IPS-18a (cell line): Measurements from ENCODE around the gene U2AF1L4.

Experiments used
- H3K27ac ChIP-seq: one replicate; pipeline ENCODE4 v1.5.1; 2013; ENCODE audit warnings: low read length
- H3K27me3 ChIP-seq: one replicate; pipeline ENCODE4 v1.6.1; 2013; ENCODE audit warnings: mild to moderate bottlenecking, low read length; ENCODE audit not compliant: control insufficient read depth, insufficient read depth
- H3K36me3 ChIP-seq: one replicate; pipeline ENCODE4 v1.6.1; 2013; ENCODE audit warnings: low read depth, low read length; ENCODE audit not compliant: control insufficient read depth
- H3K4me1 ChIP-seq: one replicate; pipeline ENCODE4 v1.6.1; 2013; ENCODE audit warnings: low read depth, low read length; ENCODE audit not compliant: control insufficient read depth
- H3K4me3 ChIP-seq: one replicate; pipeline ENCODE4 v1.5.1; 2013; ENCODE audit warnings: low read length
- H3K9ac ChIP-seq: one replicate; pipeline ENCODE4 v1.6.1; 2013; ENCODE audit warnings: mild to moderate bottlenecking, low read length, moderate library complexity
- H3K9me3 ChIP-seq: one replicate; pipeline ENCODE4 v1.6.1; 2013; ENCODE audit warnings: low read depth, low read length; ENCODE audit not compliant: control insufficient read depth

The U2AF1L4 gene

DNA sequence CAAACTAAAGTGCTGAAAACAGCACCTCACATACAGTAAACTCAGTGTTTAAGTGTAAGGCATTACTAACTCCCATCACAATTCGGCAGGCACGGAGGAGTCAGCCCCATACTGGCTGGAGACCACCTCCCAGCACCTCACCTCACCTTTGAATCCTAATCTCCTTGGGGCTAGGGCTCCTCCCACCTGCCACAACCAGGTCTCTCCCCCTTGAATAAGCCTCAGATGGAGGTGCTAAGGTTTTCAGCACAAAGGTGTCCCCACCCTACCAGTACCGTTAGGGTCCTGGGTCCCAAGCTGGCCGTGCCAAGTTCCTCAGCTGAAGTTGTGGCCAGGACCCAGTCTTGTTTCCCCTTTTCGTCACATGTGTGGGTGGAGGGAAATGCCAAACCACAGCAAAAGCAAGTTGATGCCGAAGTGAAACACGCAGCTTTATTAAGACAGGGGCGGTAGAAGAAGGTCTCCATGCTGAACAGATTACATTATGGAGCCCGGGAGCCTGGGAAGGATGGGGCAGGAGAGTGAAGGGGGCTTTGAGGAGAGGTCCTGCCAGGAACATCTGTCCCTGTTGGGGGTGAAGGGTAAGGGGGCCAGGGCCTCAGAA, 3.0 kb downstream of the U2AF1L4 start, which contains the start of gene IGFLR1:
Gene IGFLR1, minus strand, starts transcription at position 332 of the 604 bp plus-strand sequence. CDS start 1,272 bp downstream, outside the sequence.
- peaks cover 5% of the 10 kb centered on the region for H3K4me1 ChIP-seq
- H3K4me3 ChIP-seq, result peak within 1 kb of the TSS; percentile 58
- no peak within 1 kb of the TSS for H3K27ac ChIP-seq
- H3K27me3 ChIP-seq, result no peaks in the 10 kb centered on the region
- no peaks in the 10 kb centered on the region for H3K9me3 ChIP-seq
- peaks cover 15% of the 10 kb centered on the region for H3K36me3 ChIP-seq
- H3K9ac ChIP-seq, result peak within 1 kb of the TSS; percentile 50

DNA sequence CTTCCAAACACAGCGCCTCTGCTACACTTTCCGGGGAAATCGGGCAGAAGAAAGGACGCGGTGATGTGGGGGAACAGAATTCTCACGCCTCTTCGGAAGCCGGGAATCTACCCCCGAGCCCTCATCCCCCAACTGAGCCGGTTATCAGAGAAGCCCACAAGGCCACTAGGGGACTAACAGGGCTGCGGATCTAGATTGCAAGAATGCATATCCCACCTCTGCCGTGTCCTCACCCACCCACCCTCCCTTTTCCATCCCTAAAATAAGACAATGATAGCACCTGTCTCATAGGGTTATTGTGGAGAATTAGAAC, 4.1 kb downstream of the U2AF1L4 start:
- H3K36me3 ChIP-seq, result peaks cover 22% of the 10 kb centered on the region
- H3K9ac ChIP-seq, result peak overlapping the region; percentile 50
- peak overlapping the region; percentile 81 for H3K27ac ChIP-seq
- H3K27me3 ChIP-seq, result no peaks in the 10 kb centered on the region
- peaks cover 5% of the 10 kb centered on the region for H3K4me1 ChIP-seq
- H3K9me3 ChIP-seq, result no peaks in the 10 kb centered on the region
- peak overlapping the region; percentile 58 for H3K4me3 ChIP-seq

DNA sequence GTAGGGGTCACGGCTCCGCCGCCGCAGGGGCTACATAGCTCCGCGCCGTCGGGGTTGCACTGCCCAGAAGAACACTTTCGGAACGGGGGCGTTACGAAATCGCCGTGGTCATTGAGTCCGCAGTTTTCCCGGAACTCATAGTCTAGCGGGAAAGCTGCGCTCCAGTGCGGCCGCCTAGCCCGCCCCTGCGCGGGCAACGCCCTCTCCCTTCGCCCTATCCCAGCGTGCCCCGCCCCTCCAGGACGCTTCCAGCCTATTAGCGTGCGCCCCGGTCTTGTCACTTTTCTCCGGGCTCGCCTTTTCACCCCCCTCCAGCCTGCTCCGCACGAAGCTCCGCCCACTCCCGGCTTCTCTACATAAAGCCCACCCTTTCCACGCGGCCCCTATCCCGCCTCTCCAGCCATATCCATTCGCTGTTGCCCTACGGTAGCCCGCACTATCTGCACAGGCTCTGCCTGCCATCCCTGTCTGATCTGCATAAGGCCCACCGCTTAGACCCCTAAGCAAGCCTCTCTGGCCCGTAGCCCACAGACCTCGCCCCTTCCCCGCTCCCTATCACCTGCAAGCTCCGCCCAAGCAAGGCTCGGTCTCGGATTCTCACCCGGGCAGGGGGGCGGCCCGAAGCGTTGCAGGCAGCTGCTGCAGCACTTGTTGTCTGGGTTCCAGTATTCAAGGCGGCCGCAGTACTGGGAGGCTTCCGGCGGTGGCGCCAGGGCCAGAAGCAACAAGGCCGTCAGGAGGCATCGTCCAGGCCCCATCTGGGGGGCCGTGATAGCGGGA, 4.6 kb downstream of the U2AF1L4 start:
- Histone ChIP-seq H3K9ac (peak overlapping the region; percentile 50), H3K27ac (peak overlapping the region; percentile 81), H3K27me3 (no peaks in the 10 kb centered on the region), H3K36me3 (peaks cover 22% of the 10 kb centered on the region), H3K4me3 (peak overlapping the region; percentile 58), H3K4me1 (peaks cover 5% of the 10 kb centered on the region), H3K9me3 (no peaks in the 10 kb centered on the region)

DNA sequence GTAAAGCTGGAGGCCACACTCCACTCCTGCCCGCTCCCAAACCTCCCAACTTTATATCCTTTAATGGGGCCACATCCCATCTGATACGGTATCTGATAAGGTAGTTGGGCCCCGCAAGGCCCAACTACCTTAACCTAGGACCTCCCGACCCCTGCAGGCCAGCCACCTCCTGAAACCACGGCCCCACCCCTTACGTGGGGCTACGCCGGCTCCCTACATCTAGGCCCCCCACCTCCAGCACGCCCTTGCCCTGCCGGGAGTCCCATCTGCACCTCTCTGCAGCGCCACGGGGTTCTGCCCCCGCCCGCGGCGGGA, 5.2 kb downstream of the U2AF1L4 start:
- Histone ChIP-seq H3K27me3 (no peaks in the 10 kb centered on the region), H3K36me3 (peaks cover 22% of the 10 kb centered on the region), H3K9me3 (no peaks in the 10 kb centered on the region), H3K4me3 (peak overlapping the region; percentile 58), H3K27ac (no peak overlapping the region), H3K9ac (peak overlapping the region; percentile 6), H3K4me1 (peaks cover 5% of the 10 kb centered on the region)

DNA sequence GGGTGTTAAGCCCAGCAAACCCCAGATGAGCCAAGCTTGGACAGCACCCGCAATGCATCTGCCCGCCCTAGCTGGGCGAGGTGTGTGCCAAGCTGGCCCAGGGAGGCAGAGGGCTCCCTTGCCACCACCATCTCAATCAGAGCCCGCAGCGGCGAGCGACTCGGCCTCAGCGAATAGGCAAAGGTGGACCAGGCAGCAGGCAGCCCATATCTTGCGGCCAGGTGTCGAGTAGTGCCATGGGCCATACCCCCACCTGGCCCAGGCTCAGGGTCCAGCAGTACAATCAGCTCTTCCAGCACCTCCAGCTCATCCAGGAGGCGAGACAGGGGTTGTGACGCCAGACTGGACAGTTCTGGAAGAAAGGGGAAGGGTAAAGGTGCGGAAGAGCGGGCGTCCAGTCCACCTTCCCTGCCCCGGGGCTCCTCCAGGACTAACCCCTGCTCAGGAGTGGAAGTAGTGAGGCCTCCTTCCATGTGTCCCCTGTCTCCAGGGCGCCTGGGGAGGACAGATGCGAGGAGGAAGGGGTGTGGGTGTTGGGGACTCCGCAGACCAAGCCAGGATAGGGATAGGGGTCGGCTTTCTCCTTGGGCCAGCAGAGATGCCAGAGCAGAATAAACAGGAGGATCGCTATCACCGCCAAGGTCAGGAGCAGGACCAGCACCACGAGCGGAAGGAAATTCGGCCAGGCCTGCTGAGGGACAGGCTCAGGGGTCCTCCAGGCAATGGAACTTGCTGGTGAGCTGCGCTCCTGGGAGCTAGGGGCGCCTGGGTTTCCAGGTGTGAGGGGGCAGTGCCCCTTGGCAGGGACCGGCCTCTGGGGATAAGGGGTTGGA, 5.7 kb downstream of the U2AF1L4 start:
- Histone ChIP-seq H3K9me3 (no peaks in the 10 kb centered on the region), H3K9ac (peak overlapping the region; percentile 6), H3K27me3 (no peaks in the 10 kb centered on the region), H3K36me3 (peaks cover 22% of the 10 kb centered on the region), H3K4me1 (peaks cover 4% of the 10 kb centered on the region), H3K4me3 (peak overlapping the region; percentile 58), H3K27ac (no peak overlapping the region)

DNA sequence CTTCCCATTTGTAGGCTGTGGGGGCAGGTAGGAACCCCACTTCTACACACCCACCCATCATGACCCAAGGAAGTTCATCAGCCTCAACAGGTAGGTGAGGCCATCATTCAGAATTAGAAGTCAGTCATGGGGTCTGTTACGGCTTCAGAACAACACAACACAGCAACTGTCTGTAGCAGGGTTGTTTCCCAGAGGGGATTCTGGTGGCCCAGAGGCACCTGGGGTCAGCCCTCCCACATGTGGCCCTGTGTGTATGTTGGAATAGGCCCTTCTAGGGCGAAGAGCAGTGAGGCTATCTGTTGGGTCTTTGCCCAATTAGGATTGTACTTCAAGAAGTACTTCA, 6.4 kb downstream of the U2AF1L4 start:
- Histone ChIP-seq H3K9ac (no peak overlapping the region), H3K4me1 (no peaks in the 10 kb centered on the region), H3K4me3 (no peak overlapping the region), H3K36me3 (peaks cover 27% of the 10 kb centered on the region), H3K9me3 (no peaks in the 10 kb centered on the region), H3K27ac (no peak overlapping the region), H3K27me3 (no peaks in the 10 kb centered on the region)

DNA sequence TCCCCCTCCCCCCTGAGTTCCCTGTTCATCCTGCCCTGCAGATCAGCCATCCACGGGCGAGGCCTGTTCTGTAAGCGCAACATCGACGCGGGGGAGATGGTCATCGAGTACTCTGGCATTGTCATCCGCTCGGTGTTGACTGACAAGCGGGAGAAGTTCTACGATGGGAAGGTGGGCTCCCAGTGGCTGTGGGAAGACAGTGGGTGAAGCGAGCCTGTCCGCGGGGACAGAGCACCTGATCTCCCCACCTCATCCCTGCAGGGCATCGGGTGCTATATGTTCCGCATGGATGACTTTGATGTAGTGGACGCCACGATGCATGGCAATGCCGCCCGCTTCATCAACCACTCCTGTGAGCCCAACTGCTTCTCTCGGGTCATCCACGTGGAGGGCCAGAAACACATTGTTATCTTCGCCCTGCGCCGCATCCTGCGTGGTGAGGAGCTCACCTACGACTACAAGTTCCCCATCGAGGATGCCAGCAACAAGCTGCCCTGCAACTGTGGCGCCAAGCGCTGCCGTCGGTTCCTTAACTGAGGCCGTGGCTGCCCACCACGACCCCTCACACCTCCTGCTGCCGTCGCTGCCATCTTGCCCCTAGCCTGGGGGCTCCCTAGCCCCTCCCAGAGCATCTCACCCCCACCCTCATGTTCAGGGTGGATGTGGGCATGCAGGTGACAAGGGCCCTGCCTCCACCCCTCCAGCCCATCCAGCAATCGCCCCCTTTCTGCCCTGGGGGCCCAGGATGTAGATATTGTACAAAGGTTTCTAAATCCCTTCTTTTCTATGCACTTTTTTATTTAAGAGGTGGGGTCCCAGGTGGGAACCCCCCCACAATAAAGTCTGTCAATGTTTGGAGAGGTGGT, 7.0 kb downstream of the U2AF1L4 start:
- no peaks in the 10 kb centered on the region for H3K4me1 ChIP-seq
- peaks cover 32% of the 10 kb centered on the region for H3K36me3 ChIP-seq
- no peaks in the 10 kb centered on the region for H3K27me3 ChIP-seq
- H3K9me3 ChIP-seq, result no peaks in the 10 kb centered on the region
- no peak overlapping the region for H3K9ac ChIP-seq
- no peak overlapping the region for H3K27ac ChIP-seq
- H3K4me3 ChIP-seq, result no peak overlapping the region

DNA sequence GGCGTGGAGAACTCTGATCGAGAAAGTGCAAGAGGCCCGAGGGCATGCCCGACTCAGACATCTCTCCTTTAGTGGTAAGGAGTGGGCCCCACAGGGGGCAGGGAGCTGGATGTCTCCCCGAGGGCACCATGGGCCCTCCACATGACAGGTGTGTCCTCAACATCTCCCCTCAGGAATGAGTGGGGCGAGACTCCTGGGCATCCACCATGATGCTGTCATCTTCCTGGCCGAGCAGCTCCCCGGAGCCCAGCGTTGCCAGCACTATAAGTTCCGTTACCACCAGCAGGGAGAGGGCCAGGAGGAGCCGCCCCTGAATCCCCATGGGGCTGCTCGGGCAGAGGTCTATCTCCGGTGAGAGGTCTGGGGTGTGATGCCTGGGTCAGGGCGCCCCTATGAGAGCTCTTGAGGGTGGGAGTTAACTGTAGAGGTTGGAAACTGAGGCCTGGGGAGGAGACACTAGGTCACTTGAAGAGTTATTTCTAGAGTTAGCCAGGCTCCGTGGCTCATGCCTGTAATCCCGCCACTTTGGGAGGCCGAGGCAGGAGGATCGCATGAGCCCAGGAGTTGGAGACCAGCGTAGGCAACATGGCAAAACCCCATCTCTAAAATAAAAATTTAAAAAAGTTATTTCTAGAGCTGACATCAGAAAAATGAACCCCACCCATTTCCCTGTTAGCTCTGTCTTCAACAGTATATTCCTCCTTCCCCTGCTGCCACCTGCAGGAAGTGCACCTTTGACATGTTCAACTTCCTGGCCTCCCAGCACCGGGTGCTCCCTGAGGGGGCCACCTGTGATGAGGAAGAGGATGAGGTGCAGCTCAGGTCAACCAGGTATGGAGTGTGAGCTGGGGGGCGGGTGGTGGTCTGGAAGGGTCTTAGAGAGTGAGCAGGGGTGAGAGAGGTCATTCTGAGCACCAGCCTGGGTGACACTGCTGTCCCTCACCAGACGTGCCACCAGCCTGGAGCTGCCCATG, 8.0 kb downstream of the U2AF1L4 start:
- Histone ChIP-seq H3K9me3 (no peaks in the 10 kb centered on the region), H3K27ac (no peak overlapping the region), H3K27me3 (no peaks in the 10 kb centered on the region), H3K9ac (no peak overlapping the region), H3K4me3 (no peak overlapping the region), H3K4me1 (no peaks in the 10 kb centered on the region), H3K36me3 (peaks cover 37% of the 10 kb centered on the region)

DNA sequence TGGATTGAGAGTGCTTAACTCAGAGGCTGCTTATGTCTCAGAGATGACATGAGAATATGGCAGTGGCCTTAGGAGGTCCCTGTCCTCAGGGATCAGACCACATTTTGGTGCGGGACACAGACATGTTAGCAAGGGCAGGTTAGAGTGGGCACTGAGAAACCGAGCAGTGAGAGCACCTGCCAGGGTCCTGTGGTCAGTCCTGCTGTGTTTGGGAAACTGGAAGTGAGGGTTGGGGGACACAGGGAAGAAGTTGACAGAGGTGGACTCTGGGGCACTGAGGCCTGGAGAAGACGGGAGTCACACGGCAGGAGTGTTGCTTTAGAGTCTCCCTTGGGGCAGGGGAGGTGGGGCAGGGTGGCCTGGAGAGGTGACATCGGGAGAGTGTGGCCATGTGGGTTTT, 10.3 kb downstream of the U2AF1L4 start:
- Histone ChIP-seq H3K9me3 (no peaks in the 10 kb centered on the region), H3K9ac (no peak overlapping the region), H3K4me3 (no peak overlapping the region), H3K4me1 (no peaks in the 10 kb centered on the region), H3K36me3 (peaks cover 60% of the 10 kb centered on the region), H3K27me3 (no peaks in the 10 kb centered on the region), H3K27ac (no peak overlapping the region)

DNA sequence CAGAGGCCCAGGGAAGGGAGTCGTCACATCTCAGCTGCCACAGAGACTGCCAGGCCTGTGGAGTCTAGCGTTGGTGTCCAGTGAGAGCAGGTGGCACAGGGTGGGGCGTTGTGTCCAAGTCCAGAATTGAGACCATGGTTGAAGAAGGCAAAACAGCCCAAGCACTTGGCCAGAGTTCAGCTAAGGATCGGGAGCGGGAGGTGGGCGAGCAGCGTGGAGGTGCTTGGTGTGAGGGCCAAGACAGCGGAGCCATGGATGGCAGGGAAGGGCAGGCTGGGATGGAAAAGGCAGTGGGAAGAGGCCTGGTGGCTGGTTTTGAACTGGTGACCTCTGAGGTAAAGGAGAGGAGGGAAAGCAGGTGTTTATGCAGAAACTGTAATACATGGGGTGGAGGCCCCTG, 10.9 kb downstream of the U2AF1L4 start:
- Histone ChIP-seq H3K4me1 (no peaks in the 10 kb centered on the region), H3K36me3 (peaks cover 66% of the 10 kb centered on the region), H3K27me3 (no peaks in the 10 kb centered on the region), H3K9ac (no peak overlapping the region), H3K4me3 (no peak overlapping the region), H3K27ac (no peak overlapping the region), H3K9me3 (no peaks in the 10 kb centered on the region)
